ENCODE measurements around the gene FAM184A. TPM values are rescaled to one million over a fixed set of nuclear protein-coding genes. Genes with fewer than 3 reads are reported as not detected.

The FAM184A gene
- total RNA-seq, 1 experiment from 2014 or later = 8.7 TPM

GRCh38 chr6:118986312-118986711 is 92.2 kb downstream of the FAM184A start:
- H3K36me3 ChIP-seq (ENCODE audit: control insufficient read depth, insufficient read depth, low read length) = no peaks in the 10 kb centered on the region
- H3K4me1 ChIP-seq (ENCODE audit: control insufficient read depth, insufficient read depth, low read length) = no peaks in the 10 kb centered on the region
- H3K9me3 ChIP-seq (ENCODE audit: control insufficient read depth, insufficient read depth, low read depth, low read length) = no peaks in the 10 kb centered on the region
- ATAC-seq (no peak), DNase-seq (ENCODE audit: low read depth, low spot score) (no peak)
- H3K27ac ChIP-seq (ENCODE audit: low read length) = no peak overlapping the region
- no peak overlapping the region for H3K4me3 ChIP-seq (ENCODE audit: low read depth in 2 of 2, low read length in 2 of 2)
- in situ Hi-C loops (cut with HindIII; ENCODE audit: low pct_unique_long_range_greater_than_20kb, low sequenced_read_pairs) (no loop called here), intact Hi-C loops (cut with micrococcal nuclease; ENCODE audit: unreplicated experiment) (no loop called here)
- TF ChIP-seq, protein P1, sequence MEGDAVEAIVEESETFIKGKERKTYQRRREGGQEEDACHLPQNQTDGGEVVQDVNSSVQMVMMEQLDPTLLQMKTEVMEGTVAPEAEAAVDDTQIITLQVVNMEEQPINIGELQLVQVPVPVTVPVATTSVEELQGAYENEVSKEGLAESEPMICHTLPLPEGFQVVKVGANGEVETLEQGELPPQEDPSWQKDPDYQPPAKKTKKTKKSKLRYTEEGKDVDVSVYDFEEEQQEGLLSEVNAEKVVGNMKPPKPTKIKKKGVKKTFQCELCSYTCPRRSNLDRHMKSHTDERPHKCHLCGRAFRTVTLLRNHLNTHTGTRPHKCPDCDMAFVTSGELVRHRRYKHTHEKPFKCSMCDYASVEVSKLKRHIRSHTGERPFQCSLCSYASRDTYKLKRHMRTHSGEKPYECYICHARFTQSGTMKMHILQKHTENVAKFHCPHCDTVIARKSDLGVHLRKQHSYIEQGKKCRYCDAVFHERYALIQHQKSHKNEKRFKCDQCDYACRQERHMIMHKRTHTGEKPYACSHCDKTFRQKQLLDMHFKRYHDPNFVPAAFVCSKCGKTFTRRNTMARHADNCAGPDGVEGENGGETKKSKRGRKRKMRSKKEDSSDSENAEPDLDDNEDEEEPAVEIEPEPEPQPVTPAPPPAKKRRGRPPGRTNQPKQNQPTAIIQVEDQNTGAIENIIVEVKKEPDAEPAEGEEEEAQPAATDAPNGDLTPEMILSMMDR (IDR thresholded peaks at IDR 0.05) = no peak
- no peak for TF ChIP-seq REST (IDR thresholded peaks at IDR 0.05; ENCODE audit: insufficient read depth in 1 of 2, low read depth in 2 of 2, low read length in 1 of 2)
- TF ChIP-seq TCF7L2 (IDR thresholded peaks at IDR 0.05; ENCODE audit: low read depth, low read length) = no peak
- no peak for TF ChIP-seq POLR2AphosphoS5 (IDR thresholded peaks at IDR 0.05; ENCODE audit: low read depth, low read length)
- no peak for TF ChIP-seq SIN3A (IDR thresholded peaks at IDR 0.05; ENCODE audit: borderline replicate concordance, insufficient read depth, low read depth, low read length)
- POLR2A ChIA-PET = no interaction called here
- BruUV-seq (replicated peaks) = no TSS peak
- CTCF ChIA-PET = no interaction called here
- no peaks in the 10 kb centered on the region for H3K27me3 ChIP-seq (ENCODE audit: control insufficient read depth, insufficient read depth, low read length)

GRCh38 chr6:118985123-118985830 is 93.2 kb downstream of the FAM184A start:
- ChIA-PET CTCF (no interaction called here), POLR2A (no interaction called here)
- TF ChIP-seq, protein P1 (IDR thresholded peaks at IDR 0.05) = no peak
- in situ Hi-C loops (cut with HindIII; ENCODE audit: low pct_unique_long_range_greater_than_20kb, low sequenced_read_pairs) = no loop called here
- no TSS peak for BruUV-seq (replicated peaks)
- H3K4me3 ChIP-seq (ENCODE audit: low read depth in 2 of 2, low read length in 2 of 2) = no peak overlapping the region
- no peaks in the 10 kb centered on the region for H3K36me3 ChIP-seq (ENCODE audit: control insufficient read depth, insufficient read depth, low read length)
- no peak for ATAC-seq
- intact Hi-C loops (cut with micrococcal nuclease; ENCODE audit: unreplicated experiment) = no loop called here
- no peaks in the 10 kb centered on the region for H3K4me1 ChIP-seq (ENCODE audit: control insufficient read depth, insufficient read depth, low read length)
- H3K9me3 ChIP-seq (ENCODE audit: control insufficient read depth, insufficient read depth, low read depth, low read length) = no peaks in the 10 kb centered on the region
- DNase-seq (ENCODE audit: low read depth, low spot score) = no peak
- no peaks in the 10 kb centered on the region for H3K27me3 ChIP-seq (ENCODE audit: control insufficient read depth, insufficient read depth, low read length)
- no peak overlapping the region for H3K27ac ChIP-seq (ENCODE audit: low read length)
